SK-N-MC (cell line): ENCODE measurements around the gene UTP25.
A peak's percentile ranks its signal among the peaks of the same experiment; 100 is the strongest.

Experiments
- DNase-seq: peaks from one replicate; pipeline ENCODE4 v3.0.0-alpha.2; 2011; ENCODE audit warnings: low read depth, low spot score
- H3K27ac ChIP-seq: fragments of 200-600 bp; sonication (generic); 2 replicates; pipeline ENCODE4 v1.5.1; 2016; ENCODE audit warnings: mixed run types
- H3K36me3 ChIP-seq: fragments of 200-600 bp; sonication (generic); 2 replicates; pipeline ENCODE4 v1.6.1; 2017; ENCODE audit warnings: antibody characterized with exemption, low read length, mixed read lengths; ENCODE audit not compliant: insufficient read depth
- H3K4me3 ChIP-seq: fragments of 200-600 bp; sonication (generic); 2 replicates; pipeline ENCODE4 v1.5.1; 2016
- H3K9ac ChIP-seq: fragments of 200-600 bp; sonication (generic); 2 replicates; pipeline ENCODE4 v1.8.0; 2017; ENCODE audit warnings: mixed run types, mixed read lengths; ENCODE audit not compliant: insufficient read length
- H3K9me3 ChIP-seq: fragments of 200-600 bp; sonication (generic); 2 replicates; pipeline ENCODE4 v1.6.1; 2017; ENCODE audit warnings: low read depth, mild to moderate bottlenecking, antibody characterized with exemption, low read length, moderate library complexity, mixed read lengths
- EZH2 ChIP-seq: fragments of 200-600 bp; sonication (generic); IDR thresholded peaks from one replicate; pipeline ENCODE4 v1.6.1; 2017; ENCODE audit warnings: antibody characterized with exemption
- FOXP2 ChIP-seq: optimal IDR thresholded peaks from 2 replicates; pipeline ENCODE3; 2011; ENCODE audit warnings: mild to moderate bottlenecking, moderate library complexity; ENCODE audit not compliant: insufficient read depth; ENCODE audit errors: extremely low read length, control extremely low read depth
- POLR2AphosphoS5 ChIP-seq: IDR thresholded peaks from 2 replicates; pipeline ENCODE4 v1.6.1; 2012; ENCODE audit warnings: mild to moderate bottlenecking, low read depth, low read length, borderline replicate concordance

UTP25 gene

GRCh38 chr1:209879539-209879938, 51.8 kb downstream of the UTP25 start:
- no peak for DNase-seq
- Histone ChIP-seq H3K9me3 (no peaks in the 10 kb centered on the region), H3K4me3 (no peak overlapping the region), H3K27ac (no peak overlapping the region), H3K36me3 (no peaks in the 10 kb centered on the region), H3K9ac (no peak overlapping the region)
- no peak for TF ChIP-seq POLR2AphosphoS5
- no peak for TF ChIP-seq EZH2
- no peak for TF ChIP-seq FOXP2

DNA sequence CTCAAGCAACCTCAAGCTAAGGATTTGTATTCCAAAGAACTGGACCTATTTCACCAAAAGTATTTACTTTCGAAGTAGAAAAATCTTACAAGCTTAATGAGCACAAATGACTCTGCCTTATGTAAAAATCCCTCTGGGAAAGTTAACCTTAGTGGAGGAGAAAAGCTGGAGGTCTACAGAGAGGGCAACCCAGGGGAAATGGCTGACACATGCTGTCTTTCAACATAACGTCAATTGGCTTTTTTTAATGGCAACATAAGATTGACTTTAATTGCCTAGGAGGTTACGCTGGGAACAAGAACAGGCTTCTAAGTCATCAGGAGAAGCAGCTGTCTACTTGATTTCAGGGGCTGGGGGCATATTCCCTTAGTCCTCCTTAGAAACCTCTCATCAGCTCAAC, 52.3 kb downstream of the UTP25 start:
- TF ChIP-seq FOXP2 (no peak), POLR2AphosphoS5 (no peak), EZH2 (no peak)
- no peak overlapping the region for H3K9ac ChIP-seq
- no peaks in the 10 kb centered on the region for H3K9me3 ChIP-seq
- DNase-seq: no peak
- no peaks in the 10 kb centered on the region for H3K36me3 ChIP-seq
- no peak overlapping the region for H3K27ac ChIP-seq
- H3K4me3 ChIP-seq: no peak overlapping the region

GRCh38 chr1:209881619-209882018, 53.8 kb downstream of the UTP25 start:
- no peaks in the 10 kb centered on the region for H3K9me3 ChIP-seq
- no peaks in the 10 kb centered on the region for H3K36me3 ChIP-seq
- no peak overlapping the region for H3K4me3 ChIP-seq
- DNase-seq: no peak
- TF ChIP-seq POLR2AphosphoS5 (no peak), FOXP2 (no peak), EZH2 (no peak)
- H3K27ac ChIP-seq: no peak overlapping the region
- H3K9ac ChIP-seq: no peak overlapping the region

GRCh38 chr1:209882286-209882685, 54.5 kb downstream of the UTP25 start:
- no peak for DNase-seq
- H3K9me3 ChIP-seq: no peaks in the 10 kb centered on the region
- TF ChIP-seq POLR2AphosphoS5 (no peak), FOXP2 (no peak)
- H3K4me3 ChIP-seq: no peak overlapping the region
- no peak overlapping the region for H3K9ac ChIP-seq
- no peaks in the 10 kb centered on the region for H3K36me3 ChIP-seq
- H3K27ac ChIP-seq: no peak overlapping the region

GRCh38 chr1:209882942-209883340, 55.2 kb downstream of the UTP25 start:
- no peak for DNase-seq
- Histone ChIP-seq H3K27ac (no peak overlapping the region), H3K9ac (no peak overlapping the region), H3K36me3 (no peaks in the 10 kb centered on the region), H3K4me3 (no peak overlapping the region), H3K9me3 (no peaks in the 10 kb centered on the region)
- no peak for TF ChIP-seq POLR2AphosphoS5
- no peak for TF ChIP-seq EZH2
- no peak for TF ChIP-seq FOXP2

DNA sequence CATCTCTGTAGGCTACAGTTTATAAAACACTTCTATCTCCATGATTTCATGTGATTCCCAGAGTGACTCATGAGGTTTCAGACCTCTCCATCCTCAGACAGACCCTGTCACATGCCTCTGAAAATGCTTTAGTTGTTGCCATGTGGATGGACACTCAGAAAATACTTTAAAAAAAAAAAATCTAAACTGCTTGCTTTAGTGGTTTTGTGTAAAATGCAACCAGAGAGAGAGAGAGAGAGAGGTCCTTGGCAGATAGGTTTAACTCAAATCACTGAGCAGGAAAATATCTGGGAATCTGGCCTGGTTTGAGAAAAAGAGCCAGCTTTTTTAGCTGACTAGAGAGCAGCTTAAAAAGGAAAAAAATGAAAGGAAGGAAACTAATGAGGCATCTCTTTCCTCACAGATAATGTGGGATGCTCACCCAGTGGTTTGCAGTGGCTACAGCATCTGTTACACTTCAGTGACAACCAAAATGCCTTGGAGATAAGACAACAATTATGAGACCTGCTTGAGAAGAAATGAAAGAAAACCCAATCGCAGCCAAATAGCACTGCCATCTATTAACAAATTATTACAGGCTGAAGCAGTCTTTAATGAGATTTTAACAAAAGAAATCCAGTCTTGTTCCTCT, 55.7 kb downstream of the UTP25 start:
- Histone ChIP-seq H3K27ac (no peak overlapping the region), H3K4me3 (no peak overlapping the region), H3K36me3 (no peaks in the 10 kb centered on the region), H3K9me3 (no peaks in the 10 kb centered on the region), H3K9ac (no peak overlapping the region)
- no peak for TF ChIP-seq POLR2AphosphoS5
- no peak for TF ChIP-seq EZH2
- no peak for DNase-seq

DNA sequence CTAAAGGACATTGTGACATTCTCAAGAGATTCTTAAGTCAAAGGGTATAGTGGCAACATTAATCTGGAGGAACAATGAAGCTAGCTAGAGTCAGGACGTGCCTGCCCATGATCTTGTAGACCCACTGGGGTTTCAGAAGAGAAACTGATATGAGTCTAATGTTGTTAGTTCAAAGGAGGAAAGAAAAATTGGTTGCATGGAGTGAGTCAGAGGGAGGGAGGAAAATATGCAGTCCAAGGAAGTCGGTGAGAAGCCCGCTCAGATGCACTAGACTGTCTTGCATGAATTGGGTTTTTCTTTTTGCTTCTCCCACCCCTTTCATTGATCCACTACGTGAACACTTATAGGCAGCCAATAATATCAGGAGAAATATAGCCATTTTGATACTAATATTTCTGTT, 56.5 kb downstream of the UTP25 start:
- Histone ChIP-seq H3K4me3 (no peak overlapping the region), H3K27ac (no peak overlapping the region), H3K9ac (no peak overlapping the region), H3K9me3 (no peaks in the 10 kb centered on the region), H3K36me3 (no peaks in the 10 kb centered on the region)
- no peak for DNase-seq
- TF ChIP-seq POLR2AphosphoS5 (no peak), FOXP2 (no peak), EZH2 (no peak)

- peak; percentile 39 for DNase-seq
- Histone ChIP-seq H3K9me3 (no peaks in the 10 kb centered on the region), H3K36me3 (no peaks in the 10 kb centered on the region), H3K27ac (no peak overlapping the region), H3K9ac (no peak overlapping the region), H3K4me3 (no peak overlapping the region)
- TF ChIP-seq POLR2AphosphoS5: no peak
- no peak for TF ChIP-seq EZH2
- no peak for TF ChIP-seq FOXP2
Measured at GRCh38 chr1:209884665-209885117, 56.9 kb downstream of the UTP25 start.
